ENCODE data around the gene WWP2.
A peak's percentile ranks its signal among the peaks of the same experiment; 100 is the strongest.
"Not testable (repeated sequence)": the region's sequence is repeated elsewhere in the genome, so short reads cannot be mapped to it uniquely, and the experiment has no call there.

Gene WWP2

GRCh38 chr16:69796285-69797118 lies 34.4 kb downstream of the WWP2 start:
- peak; percentile 29 for DNase-seq

- no peak for DNase-seq
Measured at GRCh38 chr16:69798466-69798865, 36.3 kb downstream of the WWP2 start.

- DNase-seq = no peak
Measured at GRCh38 chr16:69799611-69800031, 37.5 kb downstream of the WWP2 start.

GRCh38 chr16:69804297-69804696 lies 42.2 kb downstream of the WWP2 start:
- no peak for DNase-seq

GRCh38 chr16:69806776-69807175 lies 44.6 kb downstream of the WWP2 start:
- DNase-seq = not testable (repeated sequence)

- no peak for DNase-seq
Measured at GRCh38 chr16:69812688-69813014, 50.5 kb downstream of the WWP2 start.

- no peak for DNase-seq
Measured at GRCh38 chr16:69814078-69814477, 51.9 kb downstream of the WWP2 start.

- DNase-seq = no peak
Measured at GRCh38 chr16:69814561-69814960, 52.4 kb downstream of the WWP2 start.

- DNase-seq = not testable (repeated sequence)
Measured at GRCh38 chr16:69815216-69815883, 53.2 kb downstream of the WWP2 start.

- no peak for DNase-seq
Measured at GRCh38 chr16:69816996-69817395, 54.9 kb downstream of the WWP2 start.

- no peak for DNase-seq
Measured at GRCh38 chr16:69818891-69819545, 56.9 kb downstream of the WWP2 start.

- DNase-seq = no peak
Measured at GRCh38 chr16:69820926-69821541, 58.9 kb downstream of the WWP2 start.

GRCh38 chr16:69821844-69822173 lies 59.7 kb downstream of the WWP2 start:
- DNase-seq = no peak

- DNase-seq = no peak
Measured at GRCh38 chr16:69822174-69822935, 60.2 kb downstream of the WWP2 start.

- no peak for DNase-seq
Measured at GRCh38 chr16:69823831-69824563, 61.9 kb downstream of the WWP2 start.

- DNase-seq = not testable (repeated sequence)
Measured at GRCh38 chr16:69824564-69825142, 62.5 kb downstream of the WWP2 start.

GRCh38 chr16:69827524-69827923 lies 65.4 kb downstream of the WWP2 start:
- no peak for DNase-seq

GRCh38 chr16:69829338-69829737 lies 67.2 kb downstream of the WWP2 start:
- no peak for DNase-seq

- DNase-seq = no peak
Measured at GRCh38 chr16:69830146-69830533, 68.0 kb downstream of the WWP2 start.

GRCh38 chr16:69830534-69831211 lies 68.5 kb downstream of the WWP2 start:
- no peak for DNase-seq

Measured in stimulated activated CD8-positive, alpha-beta memory T cell treated with anti-CD3 and anti-CD28 coated beads, Interleukin-4, amount 100 ng/mL, for 48 hours (primary cell).